HTERT RPE-1 (cell line): ENCODE data around the gene ANKMY1.
"Not testable (repeated sequence)": the region's sequence is repeated elsewhere in the genome, so short reads cannot be mapped to it uniquely, and the experiment has no call there.

Experiments
- in situ Hi-C: fragments of 300-500 bp; cut with MboI; formaldehyde crosslinking; loops from 4 replicates; pipeline ENCODE4 v1.14.3; 2020; ENCODE audit warnings: low sequenced_read_pairs

The ANKMY1 gene

DNA sequence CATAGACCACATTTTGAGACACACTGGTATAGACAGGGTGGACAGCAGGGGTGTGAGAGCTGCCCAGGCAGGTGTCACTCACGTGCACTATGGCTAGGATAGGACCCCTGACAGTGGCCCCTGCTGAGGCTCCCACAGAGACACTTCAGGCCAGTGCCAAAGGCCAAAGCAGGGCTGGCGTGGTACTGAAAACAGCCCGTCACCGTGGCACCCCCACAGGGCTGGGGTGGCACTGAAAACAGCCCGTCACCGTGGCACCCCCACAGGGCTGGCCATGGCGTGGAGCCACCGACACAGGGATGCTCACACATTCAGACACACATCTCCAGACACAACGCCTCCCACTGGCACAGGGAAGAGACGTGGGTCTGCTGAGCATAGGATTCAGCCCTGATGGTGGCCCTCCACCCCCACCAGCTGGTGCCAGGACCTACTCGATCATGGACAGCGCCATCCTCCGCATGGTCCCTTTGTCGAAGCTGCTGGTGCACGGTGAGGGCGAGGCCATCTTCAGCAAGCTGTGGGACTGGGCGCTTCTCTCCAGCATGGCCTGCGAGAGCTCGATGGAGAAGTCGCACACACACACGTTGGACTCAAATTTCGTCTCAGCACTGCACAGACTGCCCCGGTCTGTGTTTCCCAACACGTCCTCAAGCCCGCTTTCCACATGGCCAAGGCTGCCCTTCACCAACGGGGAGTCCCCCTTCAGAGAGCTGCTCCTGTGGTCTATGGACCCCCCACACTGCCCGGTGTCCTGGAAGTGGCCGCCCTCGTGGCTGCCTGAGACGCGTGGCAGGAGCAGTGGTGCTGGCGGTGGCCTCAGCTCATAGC is 34.1 kb downstream of the ANKMY1 start:
- in situ Hi-C loops, result no loop called here

DNA sequence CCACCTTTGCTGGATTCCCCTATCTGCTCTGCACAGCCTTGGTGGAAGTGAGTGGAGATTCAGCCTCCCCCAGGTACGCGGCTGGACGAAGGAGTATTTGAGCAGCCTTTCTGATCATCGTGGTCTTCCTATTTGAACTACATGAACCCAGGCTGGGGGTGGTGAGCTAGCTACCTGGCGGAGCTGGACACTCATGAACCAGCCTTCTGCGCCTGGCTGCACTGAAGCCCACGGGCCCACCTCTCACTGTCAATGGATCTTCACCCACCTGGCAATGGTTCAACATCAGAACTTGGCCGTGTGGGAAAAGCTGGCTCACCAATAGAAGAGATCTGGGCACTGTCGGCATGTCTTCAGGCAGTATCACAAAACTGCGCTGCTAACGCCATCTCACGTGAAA is 35.4 kb downstream of the ANKMY1 start:
- in situ Hi-C loops, result no loop called here

DNA sequence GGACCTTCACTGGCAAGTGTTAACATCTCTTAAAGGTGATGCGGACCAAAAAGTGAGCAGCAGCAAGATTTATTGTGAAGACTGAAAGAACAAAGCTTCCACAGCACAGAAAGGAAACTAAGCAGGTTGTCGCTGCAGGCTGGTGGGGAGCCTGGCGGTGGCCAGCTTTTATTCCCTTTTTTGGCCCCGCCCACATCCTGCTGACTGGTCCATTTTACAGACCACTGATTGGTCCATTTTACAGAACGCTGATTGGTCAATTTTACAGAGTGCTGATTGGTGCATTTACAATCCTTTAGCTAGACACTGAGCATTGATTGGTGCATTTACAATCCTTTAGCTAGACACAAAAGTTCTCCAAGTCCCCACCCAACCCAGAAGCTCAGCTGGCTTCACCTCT is 35.9 kb downstream of the ANKMY1 start:
- in situ Hi-C loops, result not testable (repeated sequence)

DNA sequence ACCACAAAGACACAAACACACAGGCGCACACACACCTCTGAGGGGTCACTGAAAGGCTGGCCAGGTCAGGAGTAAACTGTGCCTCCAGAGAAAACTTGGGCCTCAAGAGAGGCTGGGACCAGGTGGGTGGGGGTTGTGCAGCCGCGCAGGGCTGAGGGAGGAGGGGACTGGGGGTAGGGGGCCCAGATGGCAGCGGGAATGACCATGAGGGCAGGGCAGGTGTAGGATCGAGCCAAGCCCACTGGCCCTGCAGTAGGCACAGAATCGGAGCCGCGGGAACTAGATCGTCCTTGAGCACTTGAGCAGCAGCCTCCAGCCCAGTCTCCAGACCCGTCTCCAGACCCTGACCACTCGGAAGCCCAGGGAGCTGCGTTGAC is 36.8 kb downstream of the ANKMY1 start:
- in situ Hi-C loops, result no loop called here

DNA sequence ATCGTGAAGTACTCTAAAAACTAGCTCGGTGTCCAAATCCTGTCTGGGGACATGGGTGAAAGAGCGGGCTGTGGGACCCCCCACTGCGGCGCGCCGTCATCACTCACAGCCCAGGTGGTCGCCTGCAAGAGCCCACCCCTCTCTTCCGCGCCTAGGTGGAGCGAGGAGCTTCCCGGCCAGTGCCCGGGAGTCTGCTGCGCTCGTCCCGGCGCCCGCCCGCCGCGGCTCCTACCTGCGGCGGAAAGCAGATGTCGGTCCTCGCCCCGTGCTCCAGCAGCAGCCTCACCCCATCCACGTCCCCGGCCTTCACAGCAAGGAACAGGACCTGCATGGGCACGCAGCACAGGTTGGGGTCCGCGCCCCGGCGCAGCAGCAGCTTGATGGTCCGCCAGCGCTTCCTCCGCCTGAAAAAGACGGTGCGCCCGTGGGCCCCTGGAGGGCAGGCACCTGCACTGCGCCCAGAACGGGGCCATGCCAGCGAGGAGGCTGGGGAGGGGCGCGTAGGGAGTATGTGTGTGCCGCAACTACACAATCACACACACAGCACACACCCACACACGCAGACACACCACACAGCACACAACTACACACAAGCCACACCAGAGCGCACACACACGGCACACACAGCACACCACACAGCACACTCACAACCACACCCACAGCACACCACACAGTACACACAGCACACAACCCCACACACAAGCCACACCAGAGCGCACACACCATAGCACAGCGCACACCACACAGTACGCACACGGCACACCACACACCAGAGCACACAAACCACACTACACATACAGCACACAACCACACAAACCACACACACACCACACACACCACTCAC is 37.4 kb downstream of the ANKMY1 start:
- in situ Hi-C loops, result no loop called here

DNA sequence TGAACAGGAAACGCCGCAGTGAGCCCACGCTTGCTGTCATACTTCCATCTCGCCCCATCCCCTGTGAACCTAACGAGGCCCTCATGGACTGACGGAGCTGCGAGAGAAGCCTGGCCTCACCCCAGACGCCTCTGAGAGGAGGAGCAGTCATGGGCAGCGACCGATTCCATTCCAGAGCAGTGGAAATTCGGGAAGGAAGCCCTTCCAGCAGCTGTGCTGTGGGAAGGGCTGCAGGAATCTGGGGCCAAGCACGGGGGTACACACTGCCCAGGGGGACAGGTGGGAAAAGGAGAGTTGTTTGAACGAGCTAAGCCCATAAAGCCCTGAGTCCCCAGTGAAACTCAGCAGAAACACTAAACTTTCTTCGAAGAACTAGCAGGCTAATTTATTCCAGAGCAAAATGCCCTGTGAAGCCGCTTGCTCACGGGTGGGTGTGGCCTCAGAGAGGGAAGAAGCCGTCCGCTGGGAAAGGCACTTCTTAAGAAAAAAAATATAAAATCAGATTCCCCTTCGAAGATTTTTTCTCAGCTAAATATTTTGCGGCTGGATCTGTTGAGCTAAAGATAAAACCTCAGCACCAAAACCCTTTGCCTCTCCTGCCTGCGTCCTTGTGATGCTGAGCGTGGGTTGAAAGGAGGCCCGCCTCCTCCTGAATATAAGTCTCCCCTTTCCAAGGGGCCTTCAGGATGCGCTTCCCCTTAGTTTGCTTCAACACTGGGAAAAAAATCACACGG is 38.2 kb downstream of the ANKMY1 start:
- in situ Hi-C loops, result no loop called here

DNA sequence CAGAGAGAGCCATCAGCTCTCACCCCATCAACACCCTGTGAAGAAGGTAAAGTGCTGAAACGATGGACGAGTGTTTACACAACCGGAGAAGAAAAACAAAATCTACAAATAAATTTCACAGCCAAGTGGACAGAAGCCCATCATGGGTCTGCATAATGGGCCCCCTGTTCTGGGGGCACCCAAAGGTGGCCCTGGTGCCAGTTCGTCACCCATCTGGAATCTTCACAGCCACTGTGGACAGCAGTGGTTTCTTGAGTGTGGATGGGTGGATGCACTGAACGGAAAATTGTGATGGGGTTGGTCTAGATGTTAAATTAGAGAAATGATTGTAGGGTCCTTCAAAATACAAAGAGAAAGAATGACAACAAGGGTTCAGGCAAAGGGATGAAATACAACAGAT is 38.8 kb downstream of the ANKMY1 start:
- in situ Hi-C loops, result no loop called here

DNA sequence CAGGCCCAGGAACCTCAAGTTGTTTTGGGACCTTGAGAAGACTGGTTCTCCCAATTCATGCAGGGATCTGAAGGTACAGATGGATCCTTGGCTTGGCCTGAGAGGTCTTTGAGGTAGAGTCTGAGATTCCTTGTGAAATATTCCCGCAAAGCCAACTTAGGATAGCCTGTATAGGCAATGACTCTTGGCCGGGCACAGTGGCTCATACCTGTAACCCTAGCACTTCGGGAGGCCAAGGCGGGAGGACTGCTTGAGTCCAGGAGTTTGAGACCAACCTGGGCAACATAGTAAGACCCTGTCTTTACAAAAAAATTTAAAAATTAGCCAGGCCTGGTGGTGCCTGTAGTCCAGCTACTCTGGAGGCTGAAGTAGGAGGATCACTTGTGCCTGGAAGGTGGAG is 40.4 kb downstream of the ANKMY1 start:
- in situ Hi-C loops, result no loop called here

DNA sequence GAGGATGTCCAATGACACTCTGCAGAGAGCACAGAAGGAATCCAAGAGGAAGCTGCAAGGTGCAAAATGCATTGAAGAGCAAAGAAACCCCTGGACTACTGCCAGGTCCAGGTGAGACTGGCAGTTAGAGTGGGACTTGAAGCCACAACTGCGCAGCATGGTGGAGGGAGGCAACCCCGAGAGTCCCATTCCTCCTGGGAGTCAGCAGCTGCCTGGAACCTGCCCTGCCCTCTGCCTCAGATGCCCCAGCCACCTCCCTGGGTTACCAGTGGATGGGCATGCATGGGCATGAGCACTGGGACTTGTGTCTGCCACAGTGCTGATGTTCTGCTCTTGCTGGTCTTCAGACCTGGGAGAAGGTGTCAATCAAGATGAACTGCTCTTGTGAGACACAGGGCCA is 43.2 kb downstream of the ANKMY1 start:
- in situ Hi-C loops, result no loop called here

DNA sequence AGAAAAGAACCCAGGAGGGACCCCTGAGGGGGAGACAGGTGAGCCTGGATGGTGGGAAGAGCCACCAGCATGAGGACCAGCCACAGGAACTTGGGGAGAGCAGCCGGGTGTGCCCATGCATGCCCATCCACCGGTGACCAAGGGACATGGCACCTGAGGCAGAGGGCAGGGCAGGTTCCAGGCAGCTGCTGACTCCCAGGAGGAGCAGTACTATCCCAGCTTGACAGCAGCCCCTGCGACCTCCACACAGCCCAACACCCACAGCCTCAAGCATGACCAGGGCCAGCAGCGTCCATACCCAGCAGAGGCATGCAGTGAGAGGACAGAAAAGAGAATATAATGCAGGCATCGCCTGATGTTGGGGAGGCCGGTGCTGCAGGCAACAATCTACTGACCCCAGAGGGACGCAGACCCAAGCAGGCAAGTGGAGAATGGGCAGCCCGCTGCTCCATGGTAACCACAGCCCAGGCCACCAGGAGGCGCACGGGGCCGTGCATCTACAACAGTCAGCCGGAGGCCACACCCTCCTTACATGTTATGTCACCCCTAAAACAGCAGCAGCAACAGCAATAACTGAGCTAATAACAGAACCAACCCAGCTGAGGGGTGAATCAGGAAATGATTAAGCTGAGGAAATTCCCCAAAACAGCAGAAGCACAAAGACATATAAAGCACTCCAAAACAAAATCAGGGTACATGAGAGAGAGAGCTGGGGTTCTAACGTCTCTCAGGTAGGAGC is 44.1 kb downstream of the ANKMY1 start:
- in situ Hi-C loops, result no loop called here

DNA sequence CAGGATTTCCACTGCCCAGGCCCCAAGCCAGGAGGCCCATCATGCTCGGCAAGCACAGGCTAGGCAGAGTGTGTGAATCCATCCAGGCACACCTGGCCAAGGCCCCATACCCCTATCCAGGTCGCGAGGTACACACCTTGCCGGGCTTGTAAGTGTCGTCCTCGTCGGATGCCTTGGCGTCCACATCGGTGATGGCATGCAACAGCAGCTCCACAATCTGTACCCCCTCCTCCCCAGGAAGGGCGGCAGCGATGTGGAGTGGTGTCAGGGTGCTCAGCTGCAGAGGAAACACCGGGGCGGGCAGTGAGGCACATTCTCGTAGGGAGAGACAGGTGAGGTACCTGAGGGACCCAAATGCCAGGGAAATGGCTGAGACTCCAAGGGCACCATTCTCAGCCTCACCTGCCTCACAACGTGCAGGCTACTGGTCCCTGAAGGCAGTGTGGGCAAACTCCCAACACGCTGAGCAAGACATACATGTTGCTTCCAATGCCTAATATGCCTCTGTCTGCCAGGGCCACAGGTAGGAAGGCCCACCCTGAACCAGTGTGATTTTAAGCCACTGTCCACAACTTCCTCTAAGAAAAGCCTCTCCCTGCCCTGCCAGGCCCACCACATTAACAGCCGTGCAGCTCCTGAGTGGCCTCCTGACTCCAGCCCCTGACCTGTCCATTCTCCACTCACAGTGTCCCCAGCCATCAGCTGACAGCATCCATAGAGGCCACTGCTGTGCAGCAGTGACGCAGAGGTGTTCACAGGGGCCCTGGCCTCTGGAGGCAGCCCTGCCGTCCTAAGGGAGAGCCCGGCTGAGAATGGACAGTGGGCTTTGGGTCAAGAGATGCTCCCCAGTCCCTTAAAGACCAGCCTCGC is 44.9 kb downstream of the ANKMY1 start:
- in situ Hi-C loops, result no loop called here

DNA sequence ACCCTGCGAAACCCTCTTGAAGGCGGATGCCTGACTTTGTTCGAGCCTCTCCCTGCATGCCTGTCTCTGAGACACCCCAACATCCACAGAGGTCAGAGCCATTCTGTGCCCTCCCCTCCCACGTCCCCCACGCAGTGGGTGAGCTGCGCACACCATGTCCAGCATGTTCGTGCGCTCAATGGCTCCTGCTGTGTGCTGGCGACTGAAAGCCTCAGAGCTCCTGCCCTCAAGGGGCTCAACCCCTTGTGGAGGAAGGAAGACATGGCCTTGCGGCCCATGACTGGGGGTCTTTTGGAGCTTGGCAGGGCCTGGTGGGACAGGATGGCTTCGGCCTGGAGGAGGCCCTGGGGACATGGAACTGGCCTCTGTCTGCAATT is 45.7 kb downstream of the ANKMY1 start:
- in situ Hi-C loops, result no loop called here

DNA sequence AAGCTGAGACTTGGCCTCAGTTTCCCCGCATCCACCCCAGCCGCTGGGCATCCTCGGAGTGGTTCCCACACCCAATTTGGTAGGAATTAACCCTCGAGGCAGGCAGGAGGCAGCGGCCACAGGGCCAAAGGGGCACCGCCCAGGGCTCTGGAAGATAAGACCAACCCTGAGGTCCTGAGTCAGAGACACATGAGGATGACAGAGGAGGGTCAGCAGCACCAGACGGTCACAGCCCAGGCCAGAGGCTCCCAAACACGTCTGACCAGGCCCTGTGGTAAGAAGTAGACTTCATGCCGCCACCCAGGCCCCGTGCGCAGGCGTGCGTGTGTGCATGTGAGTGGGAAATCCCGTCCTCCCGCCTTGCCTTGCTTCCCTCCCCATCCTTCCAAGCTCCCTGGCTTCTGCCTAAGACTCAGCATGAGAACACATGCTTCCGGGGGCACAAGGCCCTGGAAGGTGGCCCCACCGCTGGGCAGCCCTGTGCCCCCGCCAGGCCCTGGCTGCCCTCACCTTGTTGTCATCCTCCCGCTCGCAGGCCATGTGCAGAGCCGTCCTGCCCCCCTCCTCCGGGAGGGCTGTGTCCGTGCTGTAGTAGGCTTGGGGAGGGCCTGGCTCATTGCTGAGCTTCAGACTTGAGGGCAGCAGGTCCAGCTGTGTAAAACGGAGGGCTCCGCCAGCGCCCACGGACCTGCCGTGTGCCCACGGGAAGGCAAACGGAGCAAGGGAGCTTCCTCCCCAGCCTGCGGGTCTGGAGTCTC is 46.3 kb downstream of the ANKMY1 start:
- in situ Hi-C loops, result no loop called here

DNA sequence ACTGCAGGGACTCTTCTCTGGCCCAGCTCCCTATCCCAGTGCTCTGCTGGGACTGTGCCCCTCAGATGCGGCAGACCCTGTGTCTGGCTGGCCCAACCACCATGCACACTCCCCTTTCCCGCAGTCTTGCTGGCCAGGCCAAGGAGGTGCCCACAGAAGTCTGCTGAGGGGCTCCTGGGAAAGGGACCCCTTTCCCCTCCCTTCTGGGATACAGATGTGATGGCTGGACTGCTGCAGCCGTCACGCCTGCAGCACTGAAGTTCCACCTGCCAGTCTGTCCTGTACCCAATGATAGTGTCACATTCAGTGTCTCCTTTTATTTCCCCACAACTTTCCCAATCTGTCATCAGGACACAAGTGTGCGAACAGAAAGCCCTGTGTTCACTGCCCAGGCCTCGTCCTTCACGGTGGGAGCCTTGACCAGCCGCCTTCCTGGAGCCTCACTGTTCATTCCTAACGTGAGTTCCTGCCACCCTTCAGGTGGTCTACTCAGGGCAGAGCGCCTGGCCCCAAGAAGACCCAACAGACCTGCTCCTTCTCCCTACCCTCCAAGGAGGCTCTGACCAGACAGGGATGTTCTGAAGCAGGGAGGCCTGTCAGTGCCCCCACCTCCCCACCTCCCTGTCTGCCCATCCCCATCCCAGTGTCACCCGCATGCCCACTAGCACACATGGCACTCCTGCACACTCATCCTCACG is 47.1 kb downstream of the ANKMY1 start:
- in situ Hi-C loops, result no loop called here

DNA sequence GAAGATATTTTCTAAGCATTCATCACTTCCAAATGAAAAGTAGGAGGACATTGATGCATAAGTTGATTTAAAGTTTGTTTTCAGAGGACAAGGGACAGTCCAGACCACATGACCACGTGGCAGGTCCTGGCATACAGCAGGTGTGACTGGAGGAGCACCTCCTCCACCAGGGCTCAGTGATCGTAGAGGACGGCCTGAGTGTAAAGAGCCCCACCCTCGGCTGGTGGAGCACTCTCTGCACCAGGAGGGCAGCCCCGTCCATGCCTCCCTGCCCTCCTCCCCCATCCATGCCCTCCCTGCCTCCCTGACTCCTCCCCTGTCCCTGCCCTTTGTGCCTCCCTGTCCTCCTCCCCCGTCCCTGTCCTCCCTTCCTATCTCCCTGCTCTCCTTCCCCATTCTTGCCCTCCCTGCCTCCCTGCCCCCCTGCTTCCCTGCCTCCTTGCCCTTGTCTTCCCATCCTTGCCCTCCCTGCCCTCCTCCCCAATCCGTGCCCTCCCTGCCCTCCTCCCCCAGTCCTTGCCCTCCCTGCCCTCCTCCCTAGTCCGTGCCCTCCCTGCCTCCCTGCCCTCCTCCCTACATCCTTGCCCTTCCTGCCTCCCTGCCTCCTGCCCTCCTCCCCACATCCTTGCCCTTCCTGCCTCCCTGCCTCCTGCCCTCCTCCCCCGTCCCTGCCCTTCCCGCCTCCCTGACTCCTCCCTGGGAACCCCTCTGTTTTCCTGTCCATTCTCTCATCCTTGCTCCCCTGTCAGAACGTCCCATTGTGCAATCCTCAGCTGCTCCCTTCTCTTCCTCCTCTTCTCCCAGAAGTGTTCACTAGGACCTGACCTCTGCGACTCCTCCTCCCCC is 47.9 kb downstream of the ANKMY1 start:
- in situ Hi-C loops, result no loop called here

DNA sequence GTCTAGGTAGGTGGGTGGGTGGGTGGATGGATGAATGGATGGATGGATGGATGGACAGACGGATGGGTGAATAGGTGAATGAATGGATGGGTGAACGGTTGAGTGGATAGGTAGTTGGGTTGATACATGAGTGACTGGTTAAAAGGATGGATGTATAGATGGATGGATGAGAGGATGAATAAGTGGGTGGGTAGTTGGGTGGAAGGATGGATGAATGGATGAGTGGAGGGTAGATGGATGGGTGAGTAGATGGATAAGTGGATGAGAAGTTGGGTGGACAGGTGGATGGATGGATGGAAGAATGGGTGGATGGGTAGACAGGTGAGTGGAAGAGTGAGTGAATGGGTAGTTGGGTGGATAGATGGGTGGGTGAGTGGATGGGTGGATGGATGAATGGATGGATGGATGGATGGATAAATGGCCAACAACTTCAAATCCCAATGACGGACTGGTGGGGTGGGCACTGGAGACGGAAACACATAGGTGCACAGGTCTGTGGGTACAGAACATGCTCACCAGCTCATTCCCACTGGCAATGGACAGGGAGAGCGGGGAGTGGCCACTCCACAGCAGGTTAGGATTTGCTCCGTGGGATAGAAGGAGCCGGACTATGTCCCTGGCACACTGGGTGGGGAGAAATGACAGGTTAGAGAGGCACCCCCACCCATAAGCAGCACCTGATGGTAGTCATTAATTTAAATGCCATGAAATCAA is 48.8 kb downstream of the ANKMY1 start:
- in situ Hi-C loops, result no loop called here

DNA sequence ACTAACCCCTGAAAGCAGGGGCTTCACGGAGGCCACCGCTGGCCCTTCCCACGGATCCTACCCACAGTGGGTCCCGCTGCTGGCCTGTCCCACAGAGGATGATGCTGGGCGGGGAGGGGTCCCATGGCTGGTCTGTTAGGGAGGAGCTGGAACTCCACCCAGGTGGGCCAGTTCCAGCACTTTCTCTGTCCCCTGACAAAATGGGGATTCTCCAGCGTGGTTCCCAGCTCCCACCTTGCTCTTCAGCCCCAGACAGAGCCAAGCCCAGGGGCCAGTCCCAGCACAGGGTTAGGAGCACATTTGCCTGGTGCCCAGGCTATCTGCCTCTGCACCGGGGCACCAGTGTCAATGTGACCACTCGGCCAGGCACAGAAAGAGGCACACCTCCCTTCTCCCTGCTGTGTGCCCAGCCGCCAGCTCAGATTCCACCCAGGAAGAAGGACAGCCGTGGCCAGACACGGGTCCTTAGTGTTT is 50.0 kb downstream of the ANKMY1 start:
- in situ Hi-C loops, result no loop called here
